GM23248 (cell line): ENCODE data around the gene LATS1. TPM values are rescaled to one million over a fixed set of nuclear protein-coding genes. Genes with fewer than 3 reads are reported as not detected.

ENCODE experiments used
- DNase-seq: peaks from one replicate; pipeline ENCODE4 v3.0.0-alpha.2; 2015
- H2AFZ ChIP-seq: fragments of 200-600 bp; sonication (generic); 2 replicates; pipeline ENCODE4 v1.6.1; 2016; ENCODE audit warnings: antibody characterized with exemption
- H3F3A ChIP-seq: fragments of 200-600 bp; sonication (generic); 2 replicates; pipeline ENCODE4 v1.6.1; 2016; ENCODE audit warnings: mild to moderate bottlenecking, antibody characterized with exemption, mixed run types; ENCODE audit not compliant: insufficient read depth
- H3K27ac ChIP-seq: fragments of 200-600 bp; sonication (generic); 2 replicates; pipeline ENCODE4 v1.5.1; 2016; ENCODE audit warnings: mild to moderate bottlenecking
- H3K27me3 ChIP-seq: fragments of 200-600 bp; sonication (generic); replicated peaks from 2 replicates; pipeline ENCODE4 v1.6.1; 2016; ENCODE audit warnings: mild to moderate bottlenecking; ENCODE audit not compliant: insufficient read depth
- H3K36me3 ChIP-seq: fragments of 200-600 bp; sonication (generic); 2 replicates; pipeline ENCODE4 v1.6.1; 2016; ENCODE audit warnings: low read depth, mild to moderate bottlenecking
- H3K4me1 ChIP-seq: fragments of 200-600 bp; sonication (generic); 2 replicates; pipeline ENCODE4 v1.6.1; 2016; ENCODE audit warnings: mild to moderate bottlenecking; ENCODE audit not compliant: insufficient read depth
- H3K4me2 ChIP-seq: fragments of 200-600 bp; sonication (generic); one replicate; pipeline ENCODE4 v1.6.1; 2016; ENCODE audit warnings: mild to moderate bottlenecking; ENCODE audit not compliant: unreplicated experiment
- H3K4me3 ChIP-seq: fragments of 200-600 bp; sonication (generic); 2 replicates; pipeline ENCODE4 v1.5.1; 2016; ENCODE audit warnings: mild to moderate bottlenecking
- H3K79me2 ChIP-seq: fragments of 200-600 bp; sonication (generic); 2 replicates; pipeline ENCODE4 v1.6.1; 2016; ENCODE audit warnings: mild to moderate bottlenecking; ENCODE audit not compliant: insufficient read depth
- H3K9ac ChIP-seq: fragments of 200-600 bp; sonication (generic); 2 replicates; pipeline ENCODE4 v1.6.1; 2016; ENCODE audit warnings: mild to moderate bottlenecking
- H3K9me2 ChIP-seq: fragments of 200-600 bp; sonication (generic); 2 replicates; pipeline ENCODE4 v1.6.1; 2016; ENCODE audit warnings: mixed run types, mild to moderate bottlenecking, moderate library complexity; ENCODE audit not compliant: insufficient read depth
- H3K9me3 ChIP-seq: fragments of 200-600 bp; sonication (generic); one replicate; pipeline ENCODE4 v1.6.1; 2017; ENCODE audit warnings: low read depth
- H4K20me1 ChIP-seq: fragments of 200-600 bp; sonication (generic); 2 replicates; pipeline ENCODE4 v1.6.0; 2016; ENCODE audit not compliant: insufficient read depth
- EZH2 ChIP-seq: fragments of 200-600 bp; sonication (generic); IDR thresholded peaks from 2 replicates; pipeline ENCODE4 v1.6.1; 2018; ENCODE audit warnings: antibody characterized with exemption, mild to moderate bottlenecking; ENCODE audit not compliant: insufficient read depth, poor library complexity, severe bottlenecking
- EZH2phosphoT487 ChIP-seq: fragments of 200-600 bp; sonication (generic); IDR thresholded peaks from 2 replicates; pipeline ENCODE4 v1.6.1; 2018; ENCODE audit warnings: antibody characterized with exemption, moderate library complexity, mild to moderate bottlenecking, low read depth; ENCODE audit not compliant: insufficient read depth
- WGBS, 2 experiments: methylation state at CpG; one replicate each; pipeline ENCODE4 v1.1.6; 2015 to 2017; ENCODE audit warnings: low lambda C conversion rate in 2 of 2, low coverage in 1 of 2; ENCODE audit errors: missing lambda C conversion rate in 2 of 2; 5-methylcytosine and 5-hydroxymethylcytosine counted together
- in situ Hi-C: fragments of 300-500 bp; cut with MboI; formaldehyde crosslinking; loops from 2 replicates; pipeline ENCODE4 v1.15.0; 2020
- polyA plus RNA-seq: library from polyadenylated mRNA; unstranded; fragments of >200 nt; fragmentation: Nextera tagmentation; extraction: Ambion mirVana; gene quantifications from 2 replicates; pipeline ENCODE4 v1.2.1, GENCODE V29; 2016
- total RNA-seq: library from RNA; depleted of rRNA; stranded (reverse); fragments of >200 nt; shearing (Covaris generic); gene quantifications from 2 replicates; pipeline ENCODE4 v1.2.3, GENCODE V29; 2014

Gene LATS1
- total and polyA plus RNA-seq, 2 experiments from 2014 or later: 12.8 to 20.2 TPM

DNA sequence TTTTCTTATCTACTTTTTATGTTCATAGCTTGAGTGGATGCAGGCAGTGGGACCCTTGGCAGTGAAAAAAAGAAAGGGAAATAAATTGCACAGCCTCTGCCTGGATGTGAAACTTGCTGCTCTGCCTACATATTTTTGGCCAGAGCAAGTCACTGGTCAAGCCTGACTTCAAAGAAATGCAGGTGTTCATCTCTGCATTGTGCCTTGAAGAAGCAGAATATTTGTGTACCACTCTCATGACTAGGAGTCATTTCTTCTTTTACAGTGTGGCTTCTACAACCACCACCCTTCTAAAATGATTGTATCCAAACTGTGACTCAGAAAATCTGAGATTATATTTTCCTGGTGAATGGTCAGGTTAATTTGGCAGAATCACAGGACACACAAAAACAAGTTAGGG is 66.8 kb downstream of the LATS1 start:
- no peak for TF ChIP-seq EZH2
- no peak for TF ChIP-seq EZH2phosphoT487
- in situ Hi-C loops: no loop called here
- H3F3A ChIP-seq: peaks cover 22% of the 10 kb centered on the region
- H3K27ac ChIP-seq: no peak overlapping the region
- H2AFZ ChIP-seq: no peak overlapping the region
- H3K9me2 ChIP-seq: no peaks in the 10 kb centered on the region
- no peaks in the 10 kb centered on the region for H3K9me3 ChIP-seq
- no peaks in the 10 kb centered on the region for H3K27me3 ChIP-seq
- no peak overlapping the region for H3K4me2 ChIP-seq
- no peaks in the 10 kb centered on the region for H4K20me1 ChIP-seq
- peaks cover 20% of the 10 kb centered on the region for H3K79me2 ChIP-seq
- no peak for DNase-seq
- H3K4me1 ChIP-seq: peaks cover 8% of the 10 kb centered on the region
- no peak overlapping the region for H3K9ac ChIP-seq
- H3K4me3 ChIP-seq: no peak overlapping the region
- no peaks in the 10 kb centered on the region for H3K36me3 ChIP-seq

DNA sequence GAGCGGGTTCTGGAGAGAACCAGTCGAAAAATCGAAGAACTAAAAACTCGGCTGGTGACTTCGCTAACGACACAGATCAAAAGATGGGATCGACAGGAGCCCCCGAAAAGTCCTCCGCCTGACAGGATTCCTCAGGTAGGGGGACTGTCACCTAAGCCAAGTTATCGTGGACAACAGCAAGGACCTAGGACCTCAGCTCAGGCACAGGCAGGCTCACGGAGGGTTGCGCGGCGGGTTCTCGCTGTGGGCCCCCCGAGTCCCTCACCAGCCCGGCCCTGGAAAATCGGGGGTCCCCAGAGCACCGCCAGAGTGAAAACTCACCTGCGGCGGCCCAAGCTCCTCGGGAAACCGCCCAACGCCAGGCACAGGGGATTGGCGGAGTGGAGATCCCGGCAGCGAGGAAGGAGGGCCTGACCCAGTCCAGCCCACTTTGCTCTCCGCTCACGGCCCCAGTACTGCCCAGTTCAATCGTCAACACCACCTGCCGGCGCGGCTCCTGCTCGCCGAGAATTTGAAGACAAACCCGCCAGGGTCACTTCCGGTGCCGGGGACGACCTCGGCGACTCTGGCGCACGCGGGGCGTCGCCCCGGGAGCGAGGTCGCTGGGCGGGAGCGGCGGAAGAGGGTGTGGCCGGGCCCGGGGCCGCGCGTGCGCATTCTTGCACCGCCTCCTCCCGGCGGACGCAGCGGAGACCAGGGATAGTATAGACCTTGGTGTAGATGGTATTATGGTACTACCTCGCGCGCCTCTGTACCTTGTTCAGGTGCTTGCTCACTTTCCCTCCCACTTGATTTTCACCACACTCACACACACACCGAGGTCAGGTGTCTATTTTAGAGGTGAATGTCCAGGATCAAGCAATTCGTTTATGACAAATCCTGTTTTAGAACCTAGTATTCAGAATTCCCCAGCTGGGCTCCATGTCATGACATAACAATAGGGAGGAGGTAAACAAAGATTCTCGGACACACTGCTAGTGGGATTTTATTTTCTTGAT is 69.5 kb downstream of the LATS1 start, which contains the start of gene KATNA1:
Gene KATNA1 (minus strand): TSS at position 567 of the 998 bp plus-strand sequence. CDS start 10,167 bp downstream, outside the sequence.
- H3K27ac ChIP-seq: peak within 1 kb of the TSS; percentile 58
- H3K4me3 ChIP-seq: peak within 1 kb of the TSS; percentile 97
- H3K9ac ChIP-seq: peak within 1 kb of the TSS; percentile 87
- peak within 1 kb of the TSS; percentile 94 for H3K4me2 ChIP-seq
- TF ChIP-seq EZH2 (no peak), EZH2phosphoT487 (no peak)
- H3F3A ChIP-seq: peaks cover 23% of the 10 kb centered on the region
- peak; percentile 87 for DNase-seq
- no peaks in the 10 kb centered on the region for H3K9me3 ChIP-seq
- in situ Hi-C loops: no loop called here
- no peaks in the 10 kb centered on the region for H4K20me1 ChIP-seq
- 2% methylated on average over 56 to 58 of the region's 69 CpGs for WGBS, 2 experiments
- H3K36me3 ChIP-seq: no peaks in the 10 kb centered on the region
- H3K9me2 ChIP-seq: no peaks in the 10 kb centered on the region
- no peaks in the 10 kb centered on the region for H3K27me3 ChIP-seq
- peaks cover 47% of the 10 kb centered on the region for H3K79me2 ChIP-seq
- peaks cover 16% of the 10 kb centered on the region for H3K4me1 ChIP-seq
- H2AFZ ChIP-seq: peak within 1 kb of the TSS; percentile 98

- Histone ChIP-seq H3K9ac (peak overlapping the region; percentile 87), H3K36me3 (no peaks in the 10 kb centered on the region), H3K27me3 (no peaks in the 10 kb centered on the region), H3K4me1 (peaks cover 26% of the 10 kb centered on the region), H3K27ac (peak overlapping the region; percentile 58), H3F3A (peaks cover 34% of the 10 kb centered on the region), H3K4me3 (peak overlapping the region; percentile 97), H3K9me3 (no peaks in the 10 kb centered on the region), H4K20me1 (no peaks in the 10 kb centered on the region), H3K4me2 (peak overlapping the region; percentile 94), H3K9me2 (no peaks in the 10 kb centered on the region), H3K79me2 (peaks cover 65% of the 10 kb centered on the region), H2AFZ (peak overlapping the region; percentile 98)
- no peak for DNase-seq
- in situ Hi-C loops: no loop called here
- TF ChIP-seq EZH2 (no peak), EZH2phosphoT487 (no peak)
- WGBS, 2 experiments: 52 to 53% methylated on average over 3 of the region's 3 CpGs
These were observed 71.3 kb downstream of the LATS1 start for GRCh38 chr6:149646599-149646998.

DNA sequence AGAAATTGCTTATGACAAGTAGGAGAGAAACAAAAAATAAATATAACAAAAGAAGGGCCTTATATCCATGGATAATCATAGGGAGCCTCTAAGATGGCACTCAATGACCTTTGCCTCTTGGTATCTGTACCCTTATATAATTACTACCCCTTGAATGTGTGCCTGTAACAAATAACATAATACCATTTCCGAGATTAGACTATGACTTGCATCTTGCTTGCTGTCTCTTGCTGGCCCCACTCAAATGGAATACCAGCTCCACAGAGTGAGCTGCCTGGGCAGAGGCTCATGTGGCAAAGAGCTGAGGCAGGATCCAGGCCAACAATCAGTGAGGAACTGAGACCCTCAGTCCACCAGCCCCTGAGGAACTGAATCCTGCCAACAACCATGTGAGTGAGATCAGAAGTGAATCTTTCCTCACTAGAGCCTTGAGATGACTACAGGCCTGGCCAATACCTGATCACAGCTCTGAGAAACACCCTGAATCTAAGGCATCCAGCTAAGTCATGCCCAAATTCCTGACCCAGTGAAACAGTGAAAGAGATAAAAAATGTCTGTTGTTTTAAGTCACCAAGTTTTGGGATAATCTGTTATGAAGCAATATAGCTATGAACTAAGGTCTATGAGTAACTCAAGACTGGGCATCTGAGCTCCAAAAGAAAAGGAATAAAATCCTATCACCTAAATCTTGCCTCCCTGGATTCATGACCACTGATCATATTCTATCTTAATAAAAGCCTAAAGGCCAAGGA is 74.9 kb downstream of the LATS1 start:
- peak; percentile 81 for DNase-seq
- Histone ChIP-seq H3K4me1 (peaks cover 26% of the 10 kb centered on the region), H3K9ac (peak overlapping the region; percentile 47; the same call in 1 of the 2 replicates), H3K27ac (peak overlapping the region; percentile 83), H3K4me3 (no peak overlapping the region), H3K4me2 (no peak overlapping the region), H3K27me3 (no peaks in the 10 kb centered on the region), H3K36me3 (no peaks in the 10 kb centered on the region), H3K9me2 (no peaks in the 10 kb centered on the region), H2AFZ (no peak overlapping the region), H3K79me2 (peaks cover 97% of the 10 kb centered on the region), H3K9me3 (no peaks in the 10 kb centered on the region), H4K20me1 (no peaks in the 10 kb centered on the region), H3F3A (peaks cover 31% of the 10 kb centered on the region)
- in situ Hi-C loops: no loop called here
- TF ChIP-seq EZH2phosphoT487 (no peak), EZH2 (no peak)
- 100% methylated on average over 1 of the region's 1 CpG for WGBS, 2 experiments
